Urothelium cell line (cell line): ENCODE data around the gene MB.

Experiments
- DNase-seq: peaks from one replicate; pipeline ENCODE4 v3.0.0; 2011; ENCODE audit warnings: low spot score, mixed read lengths
- FAIRE-seq: peaks from 2 replicates; lab custom pipeline; 2011; peaks lifted over from hg19 to GRCh38; lab: Jason Lieb, UNC

The MB gene

GRCh38 chr22:35577799-35578659, 39.1 kb downstream of the MB start:
- peak; percentile 96 for FAIRE-seq

GRCh38 chr22:35576671-35577070, 40.5 kb downstream of the MB start:
- DNase-seq (no peak), FAIRE-seq (no peak)

More at GRCh38 chr22:35577799-35578659, 39.1 kb downstream of the MB start:
- no peak for DNase-seq

GRCh38 chr22:35575116-35575748, 41.9 kb downstream of the MB start:
- no peak for FAIRE-seq
- no peak for DNase-seq

DNA sequence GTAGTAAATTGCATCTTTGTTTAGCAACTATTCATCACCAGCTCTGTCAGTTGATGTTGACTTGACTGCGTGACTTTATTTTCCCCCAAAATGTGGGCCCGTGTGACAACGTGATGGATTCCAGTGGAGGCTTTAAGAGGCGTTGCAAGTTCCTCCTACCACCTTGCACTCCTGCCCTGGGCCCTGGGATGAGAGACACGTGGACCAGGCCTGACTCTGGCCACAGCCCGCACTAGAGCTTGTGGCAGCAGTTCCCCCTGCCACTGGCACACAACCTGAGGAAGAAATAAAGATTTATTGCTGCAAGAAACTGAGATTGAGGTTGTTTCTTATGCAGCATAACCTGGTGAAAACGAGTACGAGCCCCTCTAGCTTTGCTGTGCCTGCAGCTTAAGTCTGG, 44.6 kb downstream of the MB start:
- DNase-seq (no peak), FAIRE-seq (no peak)

- DNase-seq = no peak
- FAIRE-seq = no peak
Measured at GRCh38 chr22:35570686-35571194, 46.4 kb downstream of the MB start.

DNA sequence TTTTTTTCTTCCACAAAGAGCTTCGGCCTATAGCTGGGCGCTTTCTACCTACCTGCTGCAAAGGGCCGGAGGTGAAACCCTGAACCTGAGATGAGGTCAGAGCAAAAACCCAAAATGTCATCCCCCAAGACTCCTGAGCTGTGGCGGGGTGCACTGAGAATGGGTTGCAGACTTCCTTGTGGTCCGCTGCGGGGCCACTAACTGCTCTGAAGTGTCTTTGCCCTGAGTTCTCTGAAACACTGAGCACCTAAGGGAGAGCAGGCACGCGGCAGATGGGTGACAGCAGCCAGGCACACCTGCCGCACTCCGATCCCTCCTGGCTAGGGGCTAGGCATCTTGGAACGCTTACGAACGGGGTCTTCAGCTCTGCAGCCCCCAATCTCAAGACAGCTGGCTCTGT, 47.2 kb downstream of the MB start:
- no peak for DNase-seq
- no peak for FAIRE-seq

GRCh38 chr22:35568751-35569739, 48.1 kb downstream of the MB start:
- peak; percentile 76 for FAIRE-seq
- DNase-seq = peak; percentile 71

- FAIRE-seq = no peak
- DNase-seq = no peak
Measured at GRCh38 chr22:35567351-35568141, 49.6 kb downstream of the MB start.

DNA sequence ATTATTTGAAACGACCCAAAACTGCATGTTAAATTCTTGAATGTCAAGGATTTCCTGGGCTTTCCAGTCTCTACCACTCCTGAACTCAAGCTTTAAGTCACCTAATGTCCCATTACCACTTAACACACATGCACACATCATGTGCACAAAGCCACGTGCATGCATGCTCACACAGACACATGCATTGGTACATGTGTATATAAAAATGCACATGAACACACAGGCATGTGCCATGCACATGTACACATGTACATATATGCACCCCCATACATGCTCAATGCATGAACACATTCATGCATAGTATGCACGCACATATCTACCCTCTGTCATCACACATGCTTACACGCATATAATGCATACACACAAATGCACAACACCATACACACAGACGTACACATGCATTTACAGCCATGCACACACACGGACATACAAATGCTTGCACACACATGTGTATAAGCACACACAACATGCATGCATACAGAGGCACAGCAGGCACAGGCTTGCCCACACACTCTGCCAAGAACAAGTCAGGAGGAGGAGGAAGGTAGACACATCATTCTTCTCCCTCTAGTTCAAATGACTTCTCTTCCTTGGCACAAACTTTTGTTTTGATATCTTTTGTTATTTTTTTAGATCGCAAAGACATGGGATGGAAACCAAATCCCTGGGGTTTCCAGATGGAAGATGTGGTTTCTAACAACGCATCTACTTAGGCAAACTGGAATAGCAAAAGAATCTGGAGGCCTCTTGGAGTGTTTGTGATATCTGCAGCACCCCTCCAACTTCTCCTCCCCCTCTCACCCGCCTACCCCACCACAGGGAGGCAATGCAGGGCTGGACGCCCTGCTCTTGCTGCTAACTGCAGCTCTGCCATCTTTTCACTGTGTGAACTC, 51.9 kb downstream of the MB start:
- no peak for DNase-seq
- peak; percentile 99 for FAIRE-seq

GRCh38 chr22:35563211-35563610, 53.9 kb downstream of the MB start:
- no peak for DNase-seq
- FAIRE-seq = no peak

DNA sequence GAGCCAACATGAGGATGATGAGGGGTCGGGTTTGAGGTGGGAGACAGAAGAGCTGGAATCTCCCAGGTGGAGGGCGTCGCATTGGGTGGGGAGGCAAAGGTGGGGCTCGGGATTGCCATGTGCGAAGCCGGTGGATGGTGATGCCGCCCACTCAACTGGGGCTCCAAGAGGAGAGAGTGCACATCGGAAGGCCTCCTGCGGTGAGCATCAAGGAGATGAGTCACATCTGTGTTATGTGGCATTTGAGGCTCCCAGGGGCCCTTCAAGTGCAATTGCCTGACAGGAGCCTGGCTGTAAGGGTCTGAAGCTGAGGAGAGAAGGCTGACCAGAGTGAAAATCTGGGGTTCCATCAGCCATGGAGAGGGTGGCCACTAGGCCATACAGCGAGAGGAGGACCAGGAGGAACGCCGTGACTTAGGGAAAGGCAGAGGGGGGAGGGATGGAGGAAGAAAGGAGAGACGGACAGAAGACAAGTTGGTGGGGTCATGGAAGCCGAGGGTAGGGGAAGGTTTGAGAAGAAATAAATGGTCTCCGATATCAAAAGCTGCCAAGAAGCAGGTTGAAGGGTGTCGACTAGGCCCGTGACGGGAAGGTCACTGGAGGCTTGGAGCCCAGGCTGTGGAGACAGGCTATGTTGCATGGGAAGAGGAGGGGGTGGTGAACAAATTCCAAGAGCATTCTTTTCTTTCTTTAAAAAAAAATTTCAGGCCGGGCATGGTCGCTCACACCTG, 55.2 kb downstream of the MB start:
- FAIRE-seq (peak; percentile 96), DNase-seq (peak; percentile 96)

GRCh38 chr22:35560824-35561223, 56.3 kb downstream of the MB start:
- FAIRE-seq = peak; percentile 9
- DNase-seq = no peak

- FAIRE-seq = peak; percentile 27
- no peak for DNase-seq
Measured at GRCh38 chr22:35560366-35560765, 56.8 kb downstream of the MB start.

DNA sequence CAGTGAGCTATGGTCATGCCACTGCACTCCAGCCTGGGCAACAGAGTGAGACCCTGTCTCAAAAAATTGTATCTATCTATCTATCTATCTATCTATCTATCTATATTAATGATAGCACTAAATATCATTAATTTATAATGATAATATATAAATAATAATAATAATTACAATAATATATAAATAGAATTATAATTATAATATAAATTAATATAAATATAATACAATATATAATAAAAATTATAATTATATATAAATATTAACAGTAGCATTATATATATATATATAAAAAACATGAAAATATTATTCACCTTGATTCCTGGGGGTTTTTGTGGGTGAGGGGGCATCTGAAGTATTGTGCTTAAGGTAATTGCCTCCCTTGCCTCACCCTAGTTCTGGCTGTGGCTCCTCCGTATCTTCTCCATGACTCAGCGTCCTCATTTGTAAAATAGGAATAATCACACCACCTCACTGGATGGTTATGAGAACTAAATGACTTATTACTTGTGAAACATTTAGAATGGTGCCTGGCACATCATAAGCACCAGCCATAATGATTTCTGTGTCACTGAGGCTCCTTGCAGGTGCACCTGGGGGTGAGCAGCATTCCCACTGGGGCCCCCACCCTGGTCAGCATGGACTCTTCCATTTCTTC, 57.6 kb downstream of the MB start:
- DNase-seq (no peak), FAIRE-seq (peak; percentile 48)

- no peak for DNase-seq
- FAIRE-seq = no peak
Measured at GRCh38 chr22:35558719-35559118, 58.4 kb downstream of the MB start.

- FAIRE-seq (no peak), DNase-seq (no peak)
Measured at GRCh38 chr22:35558031-35558430, 59.1 kb downstream of the MB start.
